Astrocyte of the cerebellum (primary cell): ENCODE results near the gene ALPL.

ENCODE experiments used
- DNase-seq: peaks from one replicate; pipeline ENCODE4 v3.0.0-alpha.2; 2011; ENCODE audit warnings: low read depth
- H3K4me3 ChIP-seq: 2 replicates; pipeline ENCODE4 v1.5.1; 2011; ENCODE audit warnings: mild to moderate bottlenecking, low read depth, low read length, moderate library complexity
- in situ Hi-C: cut with HindIII; loops from 2 replicates; pipeline ENCODE4 v1.10.0; 2017; ENCODE audit warnings: low sequenced_read_pairs
- TF ChIP-seq, protein P1 (sequence below): IDR thresholded peaks from 2 replicates; pipeline ENCODE4 v1.5.1; 2012; ENCODE audit warnings: low read length, low read depth, moderate library complexity, mild to moderate bottlenecking; ENCODE audit errors: missing control alignments

ALPL gene

DNA sequence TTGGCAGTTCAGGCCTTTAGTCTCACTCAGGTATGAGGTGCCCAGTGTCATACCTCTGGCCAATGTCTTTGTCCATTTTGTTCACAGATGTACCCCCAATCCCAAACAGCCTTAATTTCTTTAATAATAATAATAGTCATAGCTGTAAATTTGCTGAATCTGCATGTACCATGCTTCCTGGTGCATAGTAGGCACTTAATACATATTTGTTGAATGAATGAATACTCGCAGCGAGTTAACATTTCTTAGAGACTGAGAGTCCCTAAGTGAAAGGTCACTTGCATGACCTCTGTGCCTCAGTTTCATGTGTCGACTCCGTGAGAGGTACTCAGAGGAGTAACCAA is 12.5 kb downstream of the ALPL start:
- no peak for DNase-seq
- TF ChIP-seq, protein P1, sequence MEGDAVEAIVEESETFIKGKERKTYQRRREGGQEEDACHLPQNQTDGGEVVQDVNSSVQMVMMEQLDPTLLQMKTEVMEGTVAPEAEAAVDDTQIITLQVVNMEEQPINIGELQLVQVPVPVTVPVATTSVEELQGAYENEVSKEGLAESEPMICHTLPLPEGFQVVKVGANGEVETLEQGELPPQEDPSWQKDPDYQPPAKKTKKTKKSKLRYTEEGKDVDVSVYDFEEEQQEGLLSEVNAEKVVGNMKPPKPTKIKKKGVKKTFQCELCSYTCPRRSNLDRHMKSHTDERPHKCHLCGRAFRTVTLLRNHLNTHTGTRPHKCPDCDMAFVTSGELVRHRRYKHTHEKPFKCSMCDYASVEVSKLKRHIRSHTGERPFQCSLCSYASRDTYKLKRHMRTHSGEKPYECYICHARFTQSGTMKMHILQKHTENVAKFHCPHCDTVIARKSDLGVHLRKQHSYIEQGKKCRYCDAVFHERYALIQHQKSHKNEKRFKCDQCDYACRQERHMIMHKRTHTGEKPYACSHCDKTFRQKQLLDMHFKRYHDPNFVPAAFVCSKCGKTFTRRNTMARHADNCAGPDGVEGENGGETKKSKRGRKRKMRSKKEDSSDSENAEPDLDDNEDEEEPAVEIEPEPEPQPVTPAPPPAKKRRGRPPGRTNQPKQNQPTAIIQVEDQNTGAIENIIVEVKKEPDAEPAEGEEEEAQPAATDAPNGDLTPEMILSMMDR, result no peak
- H3K4me3 ChIP-seq, result no peak overlapping the region
- in situ Hi-C loops, result no loop called here

DNA sequence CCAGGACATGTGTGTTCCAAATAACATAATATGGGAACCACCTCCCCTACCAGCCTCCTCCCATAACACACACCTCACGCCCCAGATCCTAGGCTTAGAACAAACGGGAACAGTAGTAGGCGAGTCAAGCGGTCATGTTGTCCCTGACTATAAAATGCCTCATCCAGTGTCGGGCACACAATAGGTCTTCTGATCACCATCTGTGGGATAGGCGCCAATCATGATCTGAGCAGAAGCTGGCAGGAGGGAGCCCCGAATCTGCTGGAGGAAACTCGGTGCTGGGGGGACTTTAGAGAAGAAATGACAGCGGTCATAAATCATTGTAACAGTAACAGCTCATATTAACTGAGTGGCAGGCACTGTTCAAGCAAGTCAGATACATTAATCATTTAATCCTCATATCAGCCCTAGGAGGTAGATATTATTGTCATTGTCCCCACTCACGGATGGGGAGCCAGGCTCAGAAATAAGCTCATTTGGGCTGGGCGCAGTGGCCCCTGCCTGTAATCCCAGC is 13.4 kb downstream of the ALPL start:
- TF ChIP-seq, protein P1, result no peak
- H3K4me3 ChIP-seq, result no peak overlapping the region
- in situ Hi-C loops, result no loop called here
- DNase-seq, result no peak

DNA sequence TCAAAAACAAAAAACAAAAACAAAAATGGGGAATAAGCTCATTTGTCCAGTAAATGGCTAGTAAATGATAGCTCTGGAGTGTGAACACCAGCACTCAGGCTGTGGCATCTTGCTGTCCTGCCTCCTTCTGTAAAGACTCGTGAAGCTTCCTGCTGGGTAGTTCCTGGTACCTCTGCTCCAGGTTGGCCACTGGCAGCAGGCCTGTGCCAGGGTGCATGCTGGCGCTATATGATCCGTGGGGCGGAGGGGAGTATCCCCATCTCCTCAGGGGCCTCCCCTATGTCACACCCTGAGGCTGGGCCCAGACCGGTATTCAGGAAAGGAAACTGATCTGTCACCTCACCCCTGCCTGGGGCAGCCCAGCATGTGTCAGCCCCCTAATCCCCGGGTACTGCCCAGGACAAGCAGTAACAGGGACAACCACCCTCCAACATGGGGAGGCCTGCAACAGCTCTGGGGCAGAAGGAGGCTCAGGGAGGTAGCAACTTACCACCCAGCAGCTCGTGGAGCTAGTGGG is 14.1 kb downstream of the ALPL start:
- in situ Hi-C loops, result no loop called here
- H3K4me3 ChIP-seq, result no peak overlapping the region
- DNase-seq, result no peak
- TF ChIP-seq, protein P1, result no peak

DNA sequence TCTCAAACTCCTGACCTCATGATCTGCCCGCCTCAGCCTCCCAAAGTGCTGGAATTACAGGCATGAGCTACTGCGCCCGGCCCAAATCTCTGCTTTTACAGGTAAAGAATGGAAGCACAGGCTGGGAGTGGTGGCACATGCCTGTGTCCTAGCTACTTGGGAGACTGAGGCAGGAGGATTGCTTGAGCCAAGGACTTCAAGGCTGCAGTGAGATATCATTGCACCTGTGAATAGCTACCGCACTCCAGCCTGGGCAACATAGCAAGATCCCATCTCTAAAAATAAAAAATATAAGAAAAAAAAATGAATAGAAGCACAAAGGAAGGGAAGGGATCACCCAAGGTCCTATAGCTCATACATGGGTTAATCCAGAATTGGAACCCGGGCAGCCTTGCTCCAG is 15.0 kb downstream of the ALPL start:
- DNase-seq, result no peak
- H3K4me3 ChIP-seq, result no peak overlapping the region
- TF ChIP-seq, protein P1, result no peak
- in situ Hi-C loops, result no loop called here

DNA sequence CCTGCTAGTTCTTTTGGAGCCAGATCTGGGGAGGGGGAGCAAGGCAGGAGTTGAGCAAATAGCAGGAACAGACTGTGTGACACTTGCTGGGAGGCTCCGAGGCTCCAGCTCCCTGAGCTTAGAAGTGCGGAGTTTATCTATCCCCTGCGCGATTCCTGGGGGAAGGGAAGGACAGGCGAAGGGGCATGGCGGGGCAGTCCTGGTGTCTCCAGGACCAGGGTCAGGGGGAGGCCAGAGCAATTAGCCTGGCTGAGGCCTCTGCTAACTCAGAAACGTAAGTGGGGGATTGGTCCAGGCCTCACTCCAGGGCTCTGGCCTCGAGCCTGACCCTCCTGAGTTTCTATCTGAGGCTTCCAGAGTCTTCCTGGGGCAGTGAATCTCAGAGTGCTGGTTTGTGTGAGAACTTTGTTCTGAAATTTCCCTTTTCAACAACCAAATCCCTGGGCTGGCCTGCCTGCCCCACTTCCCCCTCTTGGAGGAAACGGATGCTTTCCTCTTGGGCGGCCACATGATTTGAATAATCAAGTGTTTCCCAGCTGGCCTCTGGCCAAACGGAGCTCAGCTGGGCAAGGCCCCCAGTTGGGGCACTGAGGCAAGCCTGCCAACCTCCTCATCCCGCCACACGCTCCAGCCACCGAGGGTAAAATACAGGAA is 15.6 kb downstream of the ALPL start:
- TF ChIP-seq, protein P1, result no peak
- in situ Hi-C loops, result loop anchor here (5.0 kb wide), 1 partner anchor 158 kb away; no protein-coding TSS in a partner anchor
- no peak for DNase-seq

DNA sequence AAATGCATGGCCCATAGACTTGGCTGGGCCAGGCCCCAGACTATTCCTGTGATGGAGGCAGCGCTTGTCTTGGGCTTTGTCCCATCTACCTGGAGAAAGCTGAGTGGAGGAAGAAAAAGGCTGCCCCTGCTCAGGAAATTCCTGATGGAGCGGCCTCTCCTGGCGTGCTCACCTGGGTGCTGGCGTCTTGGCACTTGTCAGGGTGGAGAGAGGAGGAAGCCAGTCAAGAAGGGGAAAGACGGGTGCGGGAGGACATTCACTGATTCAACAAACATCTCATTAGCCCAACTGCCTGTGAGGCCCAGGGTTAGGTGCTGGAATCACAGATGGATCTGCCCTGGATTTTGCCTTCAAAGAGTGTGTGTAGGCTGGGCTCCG is 16.1 kb downstream of the ALPL start:
- DNase-seq, result no peak
- TF ChIP-seq, protein P1, result no peak
- H3K4me3 ChIP-seq, result no peak overlapping the region
- in situ Hi-C loops, result loop anchor here (5.0 kb wide), 1 partner anchor 158 kb away; no protein-coding TSS in a partner anchor

More for the DNA sequence above, 15.6 kb downstream of the ALPL start:
- no peak overlapping the region for H3K4me3 ChIP-seq
